Glomerular endothelial cell (primary cell): ENCODE data around the gene DDB1. TPM values are rescaled to one million over a fixed set of nuclear protein-coding genes. Genes with fewer than 3 reads are reported as not detected.
"Not testable (repeated sequence)": the region's sequence is repeated elsewhere in the genome, so short reads cannot be mapped to it uniquely, and the experiment has no call there.

Experiments
- DNase-seq: peaks from one replicate; pipeline ENCODE4 v3.0.0-alpha.2; 2011; ENCODE audit warnings: low read depth, low spot score; ENCODE audit errors: extremely low read depth
- total RNA-seq: library from RNA; depleted of rRNA; stranded (reverse); fragments of >200 nt; gene quantifications from 2 replicates; pipeline ENCODE4 v1.2.3, GENCODE V29; 2015

Gene DDB1
- total RNA-seq, 1 donor from 2014 or later: 184 TPM

GRCh38 chr11:61273178-61274078, 59.5 kb downstream of the DDB1 start:
- DNase-seq: no peak

- DNase-seq: no peak
Measured at GRCh38 chr11:61272731-61273130, 60.2 kb downstream of the DDB1 start.

- DNase-seq: no peak
Measured at GRCh38 chr11:61270354-61271076, 62.4 kb downstream of the DDB1 start.

- no peak for DNase-seq
Measured at GRCh38 chr11:61268588-61269250, 64.2 kb downstream of the DDB1 start.

GRCh38 chr11:61267437-61267841, 65.5 kb downstream of the DDB1 start:
- no peak for DNase-seq

- DNase-seq: no peak
Measured at GRCh38 chr11:61266602-61267001, 66.3 kb downstream of the DDB1 start.

- no peak for DNase-seq
Measured at GRCh38 chr11:61265357-61265756, 67.5 kb downstream of the DDB1 start.

- no peak for DNase-seq
Measured at GRCh38 chr11:61264795-61265194, 68.1 kb downstream of the DDB1 start.

- DNase-seq: no peak
Measured at GRCh38 chr11:61264371-61264770, 68.5 kb downstream of the DDB1 start.

- DNase-seq: no peak
Measured at GRCh38 chr11:61259363-61259762, 73.5 kb downstream of the DDB1 start.

GRCh38 chr11:61258546-61258945, 74.4 kb downstream of the DDB1 start:
- no peak for DNase-seq

GRCh38 chr11:61256710-61257482, 76.0 kb downstream of the DDB1 start:
- DNase-seq: no peak

GRCh38 chr11:61254403-61255025, 78.4 kb downstream of the DDB1 start:
- no peak for DNase-seq

- DNase-seq: not testable (repeated sequence)
Measured at GRCh38 chr11:61252332-61252731, 80.6 kb downstream of the DDB1 start.

- not testable (repeated sequence) for DNase-seq
Measured at GRCh38 chr11:61250796-61251765, 81.8 kb downstream of the DDB1 start.
